CD14-positive monocyte (primary cell): ENCODE results near the gene MYRF. TPM values are rescaled to one million over a fixed set of nuclear protein-coding genes. Genes with fewer than 3 reads are reported as not detected.

Source experiments
- DNase-seq, 3 donors: peaks; one replicate each; pipeline ENCODE4 v3.0.0-alpha.2; 2011 to 2022
- H2AFZ ChIP-seq: 2 replicates; pipeline ENCODE4 v1.6.0; 2012; ENCODE audit warnings: mild to moderate bottlenecking, low read depth, low read length, inconsistent platforms; ENCODE audit not compliant: insufficient read depth, poor library complexity, severe bottlenecking
- H3K27ac ChIP-seq, 2 donors: 1 replicate in 1 of 2; 2 replicates in 1 of 2; pipeline ENCODE4 v1.5.1; 2012 to 2013; ENCODE audit warnings: low read length in 2 of 2, control low read depth in 1 of 2, inconsistent platforms in 1 of 2, low read depth in 1 of 2, mild to moderate bottlenecking in 1 of 2
- H3K27me3 ChIP-seq, 2 donors: one replicate each; pipeline versions ENCODE4 v1.6.0 to v1.6.1; 2011 to 2013; ENCODE audit warnings: low read length in 2 of 2; ENCODE audit not compliant: control insufficient read depth in 2 of 2, insufficient read depth in 2 of 2
- H3K36me3 ChIP-seq, 2 donors: replicated peaks in 1 of 2; 1 replicate in 1 of 2; 2 replicates in 1 of 2; pipeline versions ENCODE4 v1.5.1 to v1.6.1; 2012 to 2013; ENCODE audit warnings: low read length in 2 of 2, control low read depth in 1 of 2, inconsistent platforms in 1 of 2, mild to moderate bottlenecking in 1 of 2; ENCODE audit not compliant: insufficient read depth in 2 of 2, control insufficient read depth in 1 of 2
- H3K4me1 ChIP-seq, 2 donors: 1 replicate in 1 of 2; 2 replicates in 1 of 2; pipeline versions ENCODE4 v1.5.1 to v1.6.1; 2012 to 2013; ENCODE audit warnings: low read length in 2 of 2, control low read depth in 1 of 2, inconsistent platforms in 1 of 2, mild to moderate bottlenecking in 1 of 2, moderate library complexity in 1 of 2; ENCODE audit not compliant: insufficient read depth in 2 of 2, control insufficient read depth in 1 of 2
- H3K4me2 ChIP-seq: replicated peaks from 2 replicates; pipeline ENCODE3; 2012; ENCODE audit warnings: low read length, moderate library complexity, mild to moderate bottlenecking; ENCODE audit not compliant: poor library complexity, severe bottlenecking; ENCODE audit errors: extremely low read depth
- H3K4me3 ChIP-seq, 3 experiments: fragments of 200-600 bp in 1 of 3; sonication (generic) in 1 of 3; replicated peaks in 1 of 3; 1 replicate in 2 of 3; 2 replicates in 1 of 3; pipeline ENCODE4 v1.5.1; 2011 to 2013; ENCODE audit warnings: low read length in 3 of 3, mild to moderate bottlenecking in 3 of 3, control low read depth in 2 of 3, low read depth in 2 of 3, inconsistent platforms in 1 of 3, moderate library complexity in 1 of 3
- H3K79me2 ChIP-seq: 2 replicates; pipeline ENCODE4 v1.6.0; 2012; ENCODE audit warnings: mild to moderate bottlenecking, control low read depth, inconsistent platforms, low read length, moderate library complexity; ENCODE audit not compliant: insufficient read depth
- H3K9ac ChIP-seq: 2 replicates; pipeline ENCODE4 v1.6.0; 2017; ENCODE audit warnings: low read length, mild to moderate bottlenecking; ENCODE audit not compliant: insufficient read depth, poor library complexity, severe bottlenecking
- H3K9me3 ChIP-seq, 2 donors: replicated peaks in 1 of 2; 1 replicate in 1 of 2; 2 replicates in 1 of 2; pipeline versions ENCODE4 v1.5.1 to v1.6.1; 2012 to 2013; ENCODE audit warnings: low read length in 2 of 2, control low read depth in 1 of 2; ENCODE audit not compliant: control insufficient read depth in 1 of 2, insufficient read depth in 1 of 2
- H4K20me1 ChIP-seq: 2 replicates; pipeline ENCODE4 v1.6.0; 2012; ENCODE audit warnings: mild to moderate bottlenecking, low read length, control low read depth, moderate library complexity; ENCODE audit not compliant: insufficient read depth
- H3K27ac Mint-ChIP-seq, 7 donors: one replicate each; pipeline ENCODE4 v1.8.0; 2020; ENCODE audit warnings: mild to moderate bottlenecking in 7 of 7, mixed read lengths in 7 of 7, moderate library complexity in 6 of 7, inconsistent platforms in 2 of 7
- H3K27me3 Mint-ChIP-seq, 3 donors: one replicate each; pipeline ENCODE4 v1.8.0; 2021 to 2022; ENCODE audit warnings: low read depth in 3 of 3, mild to moderate bottlenecking in 3 of 3, mixed read lengths in 3 of 3, moderate library complexity in 3 of 3, inconsistent platforms in 1 of 3
- H3K36me3 Mint-ChIP-seq, 2 donors: one replicate each; pipeline ENCODE4 v1.8.0; 2020; ENCODE audit warnings: mixed read lengths in 2 of 2, inconsistent platforms in 1 of 2, mild to moderate bottlenecking in 1 of 2
- H3K4me1 Mint-ChIP-seq: one replicate; pipeline ENCODE4 v1.8.0; 2020; ENCODE audit warnings: mild to moderate bottlenecking, mixed read lengths
- H3K4me3 Mint-ChIP-seq, 2 donors: one replicate each; pipeline ENCODE4 v1.8.0; 2020; ENCODE audit warnings: mild to moderate bottlenecking in 2 of 2, mixed read lengths in 2 of 2, moderate library complexity in 1 of 2
- H3K9me3 Mint-ChIP-seq, 7 donors: one replicate each; pipeline ENCODE4 v1.8.0; 2020 to 2022; ENCODE audit warnings: mixed read lengths in 7 of 7, mild to moderate bottlenecking in 6 of 7, moderate library complexity in 6 of 7, inconsistent platforms in 2 of 7
- WGBS: methylation state at CpG from one replicate; pipeline ENCODE4 v1.1.5; 2013; ENCODE audit warnings: missing lambda C conversion rate; ENCODE audit not compliant: insufficient coverage; 5-methylcytosine and 5-hydroxymethylcytosine counted together
- intact Hi-C, 2 donors: fragments of 100-400 bp; cut with micrococcal nuclease; formaldehyde crosslinking; loops; one replicate each; pipeline versions ENCODE4 v1.15.0 to v1.15.1; 2023
- polyA plus RNA-seq, 3 donors: library from polyadenylated mRNA; depleted of rRNA in 1 of 3; unstranded in 2 of 3; stranded (reverse) in 1 of 3; fragments of 300-500 nt in 2 of 3; fragments of >200 nt in 1 of 3; fragmentation: Illumina TruSeq in 2 of 3; gene quantifications; 1 replicate in 2 of 3; 2 replicates in 1 of 3; pipeline ENCODE4 v1.2.3, GENCODE V29; 2012 to 2021
- TF ChIP-seq, protein P1 (sequence below): fragments of 200-600 bp; IDR thresholded peaks from one replicate; pipeline ENCODE4 v1.8.0; 2022; ENCODE audit warnings: antibody characterized with exemption, mild to moderate bottlenecking

Gene MYRF
- polyA plus RNA-seq, 3 donors = 0.18 to 0.19 TPM; not detected in 1

DNA sequence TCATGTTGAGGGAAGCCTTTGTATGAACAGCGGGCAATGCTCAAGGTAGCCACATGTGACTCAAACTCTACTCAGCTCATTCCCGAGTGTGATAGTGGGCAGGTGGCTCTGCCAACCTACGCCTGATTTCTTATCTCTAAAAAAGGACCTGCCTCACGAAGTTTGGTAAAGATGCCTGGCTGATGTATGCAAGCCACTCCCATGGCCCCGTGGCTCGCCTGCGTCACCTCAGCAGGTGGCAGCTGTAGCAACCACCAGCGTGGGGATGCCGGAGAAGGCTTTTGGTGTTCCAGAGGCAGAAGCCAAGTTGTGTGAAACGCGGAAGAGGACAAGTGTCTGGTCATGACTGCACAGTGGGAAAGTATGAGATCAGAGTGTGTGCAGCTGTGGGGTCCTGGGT is 81.0 kb downstream of the MYRF start:
- Mint-ChIP-seq H3K9me3 (peaks cover 0 to 2% (median 0%) of the 10 kb centered on the region in 7 donors), H3K4me1 (peaks cover 73% of the 10 kb centered on the region), H3K27me3 (peaks cover 10 to 12% (median 11%) of the 10 kb centered on the region in 3 donors), H3K27ac (peak overlapping the region in 5 of 7 donors; percentile 4 to 92 (median 78)), H3K36me3 (peaks cover 8 to 14% of the 10 kb centered on the region in 2 donors), H3K4me3 (no peak overlapping the region)
- 90% methylated on average over 9 of the region's 11 CpGs for WGBS
- no peaks in the 10 kb centered on the region for H3K36me3 ChIP-seq
- no peaks in the 10 kb centered on the region for H3K9me3 ChIP-seq
- H2AFZ ChIP-seq = no peak overlapping the region
- H3K4me3 ChIP-seq = no peak overlapping the region
- TF ChIP-seq, protein P1, sequence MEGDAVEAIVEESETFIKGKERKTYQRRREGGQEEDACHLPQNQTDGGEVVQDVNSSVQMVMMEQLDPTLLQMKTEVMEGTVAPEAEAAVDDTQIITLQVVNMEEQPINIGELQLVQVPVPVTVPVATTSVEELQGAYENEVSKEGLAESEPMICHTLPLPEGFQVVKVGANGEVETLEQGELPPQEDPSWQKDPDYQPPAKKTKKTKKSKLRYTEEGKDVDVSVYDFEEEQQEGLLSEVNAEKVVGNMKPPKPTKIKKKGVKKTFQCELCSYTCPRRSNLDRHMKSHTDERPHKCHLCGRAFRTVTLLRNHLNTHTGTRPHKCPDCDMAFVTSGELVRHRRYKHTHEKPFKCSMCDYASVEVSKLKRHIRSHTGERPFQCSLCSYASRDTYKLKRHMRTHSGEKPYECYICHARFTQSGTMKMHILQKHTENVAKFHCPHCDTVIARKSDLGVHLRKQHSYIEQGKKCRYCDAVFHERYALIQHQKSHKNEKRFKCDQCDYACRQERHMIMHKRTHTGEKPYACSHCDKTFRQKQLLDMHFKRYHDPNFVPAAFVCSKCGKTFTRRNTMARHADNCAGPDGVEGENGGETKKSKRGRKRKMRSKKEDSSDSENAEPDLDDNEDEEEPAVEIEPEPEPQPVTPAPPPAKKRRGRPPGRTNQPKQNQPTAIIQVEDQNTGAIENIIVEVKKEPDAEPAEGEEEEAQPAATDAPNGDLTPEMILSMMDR = no peak
- H4K20me1 ChIP-seq = no peaks in the 10 kb centered on the region
- no peak overlapping the region for H3K9ac ChIP-seq
- H3K27me3 ChIP-seq = peaks cover 0 to 13% of the 10 kb centered on the region in 2 donors
- H3K4me2 ChIP-seq = no peak overlapping the region
- H3K79me2 ChIP-seq = peaks cover 26% of the 10 kb centered on the region
- peaks cover 67 to 71% of the 10 kb centered on the region in 2 donors for H3K4me1 ChIP-seq
- H3K27ac ChIP-seq = no peak overlapping the region
- no peak for DNase-seq
- intact Hi-C loops = loop anchor here in 1 of 2 donors (5.0 kb wide), 1 partner anchor 36 kb away; no protein-coding TSS in a partner anchor

DNA sequence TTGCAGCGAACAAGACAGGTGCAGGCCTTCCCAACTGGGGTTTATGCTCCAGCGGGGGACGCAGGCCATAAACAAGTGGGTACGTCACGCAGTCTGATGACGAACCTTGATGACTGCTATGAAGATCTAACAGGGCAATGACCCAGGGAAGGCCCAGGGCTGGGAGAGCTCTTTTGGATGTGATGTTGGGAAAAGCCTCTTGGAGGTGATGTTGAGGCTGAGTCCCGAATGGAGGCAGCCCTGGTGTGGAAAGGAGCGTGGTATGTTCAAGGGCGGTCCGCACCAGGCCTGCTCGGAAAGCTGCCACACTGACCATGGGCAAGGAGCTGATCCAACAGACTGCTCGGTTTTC is 81.5 kb downstream of the MYRF start:
- TF ChIP-seq, protein P1 = no peak
- H3K4me3 Mint-ChIP-seq = peak overlapping the region in 1 of 2 donors; percentile 62
- 94% methylated on average over 12 of the region's 12 CpGs for WGBS
- H3K36me3 Mint-ChIP-seq = peaks cover 11 to 19% of the 10 kb centered on the region in 2 donors
- intact Hi-C loops = loop anchor here in 1 of 2 donors (5.0 kb wide), 1 partner anchor 37 kb away; no protein-coding TSS in a partner anchor
- H3K4me1 Mint-ChIP-seq = peaks cover 69% of the 10 kb centered on the region
- Histone ChIP-seq H3K27me3 (peaks cover 0 to 8% of the 10 kb centered on the region in 2 donors), H3K4me1 (peaks cover 63 to 67% of the 10 kb centered on the region in 2 donors), H4K20me1 (no peaks in the 10 kb centered on the region), H3K36me3 (no peaks in the 10 kb centered on the region), H3K4me3 (no peak overlapping the region), H3K9ac (peak overlapping the region; percentile 10), H2AFZ (peak overlapping the region; percentile 85), H3K9me3 (no peaks in the 10 kb centered on the region), H3K27ac (peak overlapping the region; percentile 43 to 75), H3K4me2 (no peak overlapping the region), H3K79me2 (peaks cover 26% of the 10 kb centered on the region)
- peak overlapping the region; percentile 43 to 92 (median 89) for H3K27ac Mint-ChIP-seq
- H3K27me3 Mint-ChIP-seq = peaks cover 7 to 9% (median 8%) of the 10 kb centered on the region in 3 donors
- peaks cover 0 to 2% (median 0%) of the 10 kb centered on the region in 7 donors for H3K9me3 Mint-ChIP-seq
- DNase-seq = no peak
